DOHH2 (cell line): ENCODE data around the gene LRRC52.

Experiments used
- EZH2phosphoT487 ChIP-seq: fragments of 200-600 bp; sonication (generic); IDR thresholded peaks from 2 replicates; pipeline ENCODE4 v1.6.1; 2017; ENCODE audit warnings: borderline replicate concordance, mild to moderate bottlenecking, antibody characterized with exemption, low read length, moderate library complexity, mixed read lengths
- TF ChIP-seq, protein P1 (sequence below): fragments of 200-600 bp; sonication (generic); IDR thresholded peaks from one replicate; pipeline ENCODE4 v1.5.1; 2014; ENCODE audit warnings: antibody characterized with exemption, mild to moderate bottlenecking, low read depth, low read length; ENCODE audit not compliant: poor library complexity, severe bottlenecking

DNA sequence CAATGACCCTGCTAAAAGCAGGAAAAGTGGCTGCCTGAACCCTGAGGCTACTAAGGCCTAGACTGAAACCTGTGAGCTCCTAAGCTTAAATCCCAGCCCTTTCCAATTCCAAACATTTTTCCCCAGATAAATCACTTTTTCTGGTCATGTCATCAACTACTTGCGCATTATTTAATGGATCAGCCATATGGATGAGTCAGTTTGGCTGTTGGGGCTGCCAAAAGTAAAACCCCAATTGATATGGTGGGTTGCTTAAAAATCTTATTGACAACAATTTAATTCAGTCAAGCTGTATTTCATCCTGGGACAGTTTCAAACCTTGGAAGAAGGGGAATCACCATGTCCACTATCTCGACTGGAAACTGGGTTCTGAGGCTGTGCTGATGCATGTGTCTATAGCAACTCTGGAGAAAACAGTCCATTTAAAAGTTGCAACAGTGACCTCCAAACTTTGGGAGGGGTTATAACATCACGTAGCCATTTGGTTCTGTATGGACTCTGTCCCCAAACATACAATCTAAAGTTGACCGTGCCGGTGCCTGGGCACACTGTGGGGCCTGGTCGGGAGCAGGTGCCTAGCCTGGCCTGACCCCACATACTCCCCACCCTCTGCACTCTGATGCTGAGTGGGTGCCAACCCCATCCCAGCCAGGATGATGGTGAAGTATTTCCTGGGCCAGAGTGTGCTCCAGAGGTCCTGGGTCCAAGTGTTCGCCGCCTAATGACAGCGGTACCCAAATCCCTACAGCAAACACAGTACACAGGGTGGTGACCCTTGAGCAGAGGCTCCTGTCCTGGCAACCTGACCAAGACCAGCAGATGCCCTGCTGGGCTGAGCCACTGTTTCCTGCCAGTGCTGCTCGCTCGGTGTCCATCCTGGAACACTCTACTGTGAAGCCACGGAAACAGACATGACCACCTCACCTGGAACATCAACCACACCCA is 46.5 kb upstream of the LRRC52 start:
- TF ChIP-seq, protein P1, sequence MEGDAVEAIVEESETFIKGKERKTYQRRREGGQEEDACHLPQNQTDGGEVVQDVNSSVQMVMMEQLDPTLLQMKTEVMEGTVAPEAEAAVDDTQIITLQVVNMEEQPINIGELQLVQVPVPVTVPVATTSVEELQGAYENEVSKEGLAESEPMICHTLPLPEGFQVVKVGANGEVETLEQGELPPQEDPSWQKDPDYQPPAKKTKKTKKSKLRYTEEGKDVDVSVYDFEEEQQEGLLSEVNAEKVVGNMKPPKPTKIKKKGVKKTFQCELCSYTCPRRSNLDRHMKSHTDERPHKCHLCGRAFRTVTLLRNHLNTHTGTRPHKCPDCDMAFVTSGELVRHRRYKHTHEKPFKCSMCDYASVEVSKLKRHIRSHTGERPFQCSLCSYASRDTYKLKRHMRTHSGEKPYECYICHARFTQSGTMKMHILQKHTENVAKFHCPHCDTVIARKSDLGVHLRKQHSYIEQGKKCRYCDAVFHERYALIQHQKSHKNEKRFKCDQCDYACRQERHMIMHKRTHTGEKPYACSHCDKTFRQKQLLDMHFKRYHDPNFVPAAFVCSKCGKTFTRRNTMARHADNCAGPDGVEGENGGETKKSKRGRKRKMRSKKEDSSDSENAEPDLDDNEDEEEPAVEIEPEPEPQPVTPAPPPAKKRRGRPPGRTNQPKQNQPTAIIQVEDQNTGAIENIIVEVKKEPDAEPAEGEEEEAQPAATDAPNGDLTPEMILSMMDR = no peak
- no peak for TF ChIP-seq EZH2phosphoT487
